MM.1S (cell line): ENCODE results near the gene NCAM2.

Experiments used
- CTCF ChIP-seq: fragments of 300-600 bp; sonication (generic); IDR thresholded peaks from 2 replicates; pipeline ENCODE4 v1.5.1; 2016; ENCODE audit warnings: antibody characterized with exemption, low read length, mixed read lengths
- EZH2phosphoT487 ChIP-seq: fragments of 300-600 bp; sonication (generic); IDR thresholded peaks from 2 replicates; pipeline ENCODE4 v1.6.1; 2018; ENCODE audit warnings: antibody characterized with exemption, low read length

- TF ChIP-seq CTCF (no peak), EZH2phosphoT487 (no peak)
These were observed 184.9 kb downstream of the NCAM2 start for GRCh38 chr21:21183092-21183491.
